Activated CD4-positive, alpha-beta T cell treated with anti-CD3 and anti-CD28 coated beads for 1 hour (primary cell): ENCODE results near the gene TECTA.

Experiments
- DNase-seq: peaks from one replicate; pipeline ENCODE4 v3.0.0-alpha.2; 2020

TECTA gene

DNA sequence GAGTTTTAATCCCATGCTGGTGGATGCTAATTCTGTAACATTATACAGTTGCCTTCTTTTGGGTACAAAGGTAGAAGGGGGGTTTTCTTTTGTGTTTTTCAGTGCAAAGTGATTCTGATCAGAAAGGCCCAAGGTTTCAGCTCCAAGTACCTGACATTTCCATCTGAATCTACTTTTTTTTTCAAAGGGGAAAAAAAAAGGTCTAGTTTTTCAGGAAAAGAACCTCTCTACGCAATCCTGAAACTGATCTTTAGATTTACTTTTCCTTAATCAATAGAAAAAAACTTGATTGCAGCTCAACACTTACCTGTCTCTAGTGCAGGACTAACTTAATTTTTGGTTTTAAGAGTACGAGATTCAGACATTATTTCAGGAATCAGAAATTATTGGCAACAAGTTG is at the start of gene TECTA:
TSS of gene TECTA (plus strand) at position 301 of the 400 bp plus-strand sequence. CDS start 1,423 bp downstream, outside the sequence.
- no peak for DNase-seq

GRCh38 chr11:121053244-121053643 is 47.8 kb upstream of the TECTA start:
- DNase-seq = no peak

- DNase-seq = no peak
These were observed 46.8 kb upstream of the TECTA start for GRCh38 chr11:121054266-121054665.

DNA sequence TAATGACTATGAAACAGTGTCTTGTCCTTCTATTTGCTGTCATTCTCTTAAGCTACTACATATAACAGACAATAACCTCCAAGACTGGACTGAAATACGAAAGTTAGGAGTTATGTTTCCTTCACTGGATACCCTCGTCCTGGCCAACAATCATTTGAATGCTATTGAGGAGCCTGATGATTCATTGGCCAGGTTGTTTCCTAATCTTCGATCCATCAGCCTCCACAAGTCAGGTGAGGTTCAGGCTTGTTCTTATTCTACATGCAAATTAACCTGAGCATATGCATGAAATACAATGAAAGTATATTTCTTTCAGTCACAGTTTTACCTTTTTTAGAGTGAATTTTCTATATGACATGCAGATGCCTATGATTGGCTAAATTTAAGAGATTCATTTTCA is 46.0 kb upstream of the TECTA start:
- DNase-seq = no peak

- DNase-seq = no peak
These were observed 43.1 kb upstream of the TECTA start for GRCh38 chr11:121057922-121058321.

DNA sequence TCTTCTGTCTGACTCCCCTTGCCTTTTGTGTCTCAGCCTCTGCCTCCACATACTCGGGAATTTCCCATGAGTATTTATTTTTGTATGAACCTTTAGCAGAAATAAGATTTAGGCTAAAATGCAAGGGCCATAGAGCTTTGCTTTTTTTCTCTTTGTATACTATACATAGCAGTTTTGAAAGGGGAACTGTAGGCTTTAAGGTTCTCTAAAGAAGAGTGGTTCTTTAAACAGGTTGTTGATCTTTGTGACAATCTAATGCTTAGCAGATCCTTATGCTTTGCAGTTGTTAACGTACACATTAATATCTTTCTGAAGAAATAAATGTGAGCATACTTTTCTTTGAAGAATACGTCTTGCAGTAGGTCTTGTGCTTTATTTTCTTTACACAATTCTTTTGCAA is 42.1 kb upstream of the TECTA start:
- DNase-seq = no peak

- no peak for DNase-seq
These were observed 41.4 kb upstream of the TECTA start for GRCh38 chr11:121059605-121060004.

- no peak for DNase-seq
These were observed 37.3 kb upstream of the TECTA start for GRCh38 chr11:121063728-121064127.

GRCh38 chr11:121066623-121067022 is 34.4 kb upstream of the TECTA start:
- no peak for DNase-seq

DNA sequence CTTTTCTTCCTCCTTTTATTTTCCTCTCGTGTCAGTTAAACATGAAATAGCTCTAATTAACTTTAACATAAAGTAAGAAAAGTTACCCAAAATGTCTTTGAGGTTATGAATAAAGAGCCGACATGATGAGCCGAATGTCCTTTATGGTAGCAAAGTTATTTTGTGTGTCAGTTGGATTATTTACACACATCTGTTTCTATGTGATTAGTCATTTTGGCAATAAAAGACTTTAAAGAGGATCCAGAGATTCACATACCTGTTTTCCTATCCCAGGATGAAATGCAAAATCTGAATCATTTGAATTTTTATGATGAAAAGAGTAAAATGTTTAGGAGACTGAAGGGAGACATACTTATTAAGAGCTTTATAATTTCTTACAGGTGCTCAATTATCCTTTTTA is 34.0 kb upstream of the TECTA start:
- DNase-seq = no peak

DNA sequence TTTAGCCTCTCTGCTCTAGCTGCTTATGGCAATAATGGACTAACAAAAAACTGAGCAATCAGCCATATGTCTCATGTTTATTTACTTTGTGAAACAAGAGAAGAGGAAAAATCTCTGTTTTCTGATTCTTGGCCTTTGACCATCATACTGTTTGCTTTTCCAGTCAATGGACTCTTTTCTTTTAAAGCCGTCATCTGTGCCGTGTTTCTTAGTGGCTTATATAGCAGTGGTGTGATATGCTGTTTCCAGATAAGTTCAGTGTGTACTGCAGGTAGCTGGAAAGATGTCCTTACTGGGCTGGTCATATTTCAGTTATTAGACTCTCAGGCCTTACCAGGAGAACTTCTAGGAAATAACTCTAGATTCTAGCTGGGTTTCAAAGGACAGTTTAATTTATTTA is 33.6 kb upstream of the TECTA start:
- no peak for DNase-seq

GRCh38 chr11:121067962-121068647 is 32.9 kb upstream of the TECTA start:
- no peak for DNase-seq

DNA sequence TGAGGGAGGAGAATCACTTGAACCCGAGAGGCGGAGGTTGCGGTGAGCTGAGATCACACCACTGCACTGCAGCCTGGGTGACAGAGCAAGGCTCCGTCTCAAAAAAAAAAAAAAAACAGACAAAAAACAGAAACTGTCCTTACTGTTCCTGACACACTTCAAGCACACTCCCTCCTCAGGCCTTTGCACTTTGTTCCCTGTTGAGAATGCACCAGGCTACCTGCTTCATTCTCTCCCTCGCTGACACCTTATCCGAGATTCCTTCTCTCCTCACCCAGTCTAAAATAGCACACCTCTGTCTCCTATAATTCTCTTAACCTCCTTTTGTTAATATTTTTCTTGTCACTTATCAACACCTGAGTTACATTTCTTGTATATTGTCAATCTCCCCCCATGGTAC is 32.3 kb upstream of the TECTA start:
- no peak for DNase-seq

DNA sequence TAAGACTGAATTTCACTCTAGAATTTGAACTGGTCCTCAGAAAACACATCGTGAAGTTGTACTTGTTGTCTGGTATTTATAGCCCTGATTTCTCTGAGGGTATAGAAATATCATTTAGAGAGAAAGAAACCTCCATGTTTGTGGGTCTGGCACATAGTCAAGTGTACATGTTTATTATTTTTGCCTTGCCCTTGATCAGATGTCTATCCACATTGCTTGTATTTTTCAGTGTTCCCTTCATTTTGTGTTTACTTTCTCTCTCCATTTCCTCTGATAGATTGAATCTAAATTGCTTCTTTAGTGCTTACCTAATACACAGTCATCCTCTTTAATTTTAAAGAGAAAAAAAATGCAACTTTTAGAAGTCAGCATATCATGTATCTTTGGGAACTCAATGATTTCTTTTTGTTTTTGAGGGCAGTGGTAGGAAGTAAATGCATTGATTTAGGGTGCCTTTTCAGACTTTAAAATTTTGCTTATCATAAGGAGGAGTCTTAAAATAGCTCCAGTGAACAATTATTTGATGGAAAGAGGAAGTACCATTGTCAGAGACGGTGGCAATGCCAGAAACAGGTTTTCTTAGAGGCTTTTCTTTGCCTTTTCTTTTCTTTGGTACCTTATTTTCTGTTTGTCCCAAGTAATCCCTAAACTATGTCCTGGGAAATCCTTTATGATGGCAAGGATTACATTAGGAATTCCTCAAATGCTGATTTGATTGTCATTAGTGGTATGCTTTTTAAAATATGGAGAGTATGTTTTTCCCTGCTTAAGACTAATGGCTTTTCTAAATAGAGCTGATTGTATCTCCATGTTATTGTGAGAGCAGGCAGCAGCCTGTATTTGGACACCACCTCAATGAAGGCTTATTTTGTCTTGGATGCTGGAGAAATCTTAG is 29.8 kb upstream of the TECTA start:
- no peak for DNase-seq

GRCh38 chr11:121071846-121072450 is 29.1 kb upstream of the TECTA start:
- DNase-seq = no peak

GRCh38 chr11:121081321-121081720 is 19.7 kb upstream of the TECTA start:
- no peak for DNase-seq

DNA sequence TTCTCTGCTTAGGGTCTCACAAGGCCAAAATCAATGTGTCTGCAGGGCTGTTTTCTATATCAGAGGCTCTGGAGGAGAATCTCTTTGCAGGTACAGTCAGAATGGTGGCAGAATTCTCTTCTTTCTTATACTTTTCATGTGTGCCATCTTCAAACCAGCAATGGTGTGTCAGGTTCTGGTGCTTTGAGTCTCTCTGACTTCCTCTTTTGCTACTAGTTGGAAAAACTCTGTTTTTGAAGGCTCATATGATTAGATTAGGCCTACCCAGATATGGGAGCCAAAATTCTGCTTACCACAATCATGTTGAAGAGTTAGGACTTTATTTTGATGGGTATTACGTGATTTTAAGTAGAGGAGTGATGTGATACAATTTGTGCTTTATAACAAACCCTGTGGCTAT is 18.8 kb upstream of the TECTA start:
- no peak for DNase-seq

- no peak for DNase-seq
These were observed 18.4 kb upstream of the TECTA start for GRCh38 chr11:121082670-121083069.

DNA sequence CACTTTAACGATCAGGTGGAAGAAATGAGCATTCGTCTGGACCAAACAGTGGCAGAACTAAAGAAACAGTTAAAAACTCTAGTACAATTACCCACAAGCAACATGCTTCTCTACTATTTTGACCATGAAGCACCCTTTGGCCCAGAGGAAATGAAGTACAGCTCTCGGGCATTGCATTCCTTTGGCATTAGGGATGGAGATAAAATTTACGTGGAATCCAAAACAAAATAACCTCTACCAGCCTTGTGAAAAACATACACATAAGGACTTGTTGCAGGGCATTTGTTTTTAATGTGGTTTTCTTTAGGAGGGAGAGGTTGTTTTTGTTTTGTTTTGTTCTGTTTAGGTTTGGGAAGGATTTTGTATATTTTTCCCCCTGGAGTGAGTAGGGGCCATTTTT is 14.2 kb upstream of the TECTA start:
- no peak for DNase-seq

DNA sequence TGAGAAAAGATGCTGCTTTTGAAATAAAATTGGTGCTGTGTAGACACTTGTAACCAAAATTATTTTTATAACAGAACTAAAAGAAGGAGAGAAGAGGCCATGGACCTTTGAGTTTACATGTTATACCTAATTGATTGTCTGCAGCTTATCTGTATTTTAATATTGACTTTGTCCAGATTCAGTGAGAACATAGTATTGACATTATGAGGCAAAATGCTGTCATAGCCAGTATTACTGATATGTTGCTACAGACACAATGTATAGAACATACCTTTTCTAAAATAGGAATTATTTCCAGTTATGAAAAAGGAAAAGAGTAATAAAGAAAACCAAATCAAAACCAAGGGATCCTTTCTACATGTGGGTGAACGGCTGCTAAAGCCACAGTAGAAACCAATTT is 11.5 kb upstream of the TECTA start:
- DNase-seq = no peak

DNA sequence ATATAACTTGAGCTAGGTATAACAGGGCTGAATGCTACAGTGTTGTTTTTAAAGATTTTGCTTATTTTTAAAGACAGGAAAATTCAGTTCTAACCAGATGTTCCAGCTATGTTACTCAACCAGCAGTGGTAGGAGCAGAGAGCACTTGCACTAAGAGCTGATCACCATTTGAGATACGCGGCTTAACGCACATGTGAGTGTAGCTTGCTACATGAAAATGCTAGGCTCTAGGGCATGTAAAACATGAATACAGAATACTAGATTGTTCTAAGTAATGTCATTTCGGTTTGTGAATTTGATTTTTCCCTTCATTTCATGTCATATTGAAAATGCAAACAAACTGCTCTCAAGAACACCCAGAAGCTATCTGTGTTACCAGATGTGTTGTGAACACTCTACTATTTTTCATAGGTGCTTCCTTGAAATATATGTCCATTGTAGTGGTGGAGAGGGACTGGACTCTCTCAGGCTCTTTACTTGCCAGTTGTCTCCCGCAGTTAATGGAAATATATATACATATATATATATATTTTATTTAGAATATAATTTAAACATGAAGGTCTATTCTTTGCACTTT is 10.8 kb upstream of the TECTA start:
- DNase-seq = no peak

DNA sequence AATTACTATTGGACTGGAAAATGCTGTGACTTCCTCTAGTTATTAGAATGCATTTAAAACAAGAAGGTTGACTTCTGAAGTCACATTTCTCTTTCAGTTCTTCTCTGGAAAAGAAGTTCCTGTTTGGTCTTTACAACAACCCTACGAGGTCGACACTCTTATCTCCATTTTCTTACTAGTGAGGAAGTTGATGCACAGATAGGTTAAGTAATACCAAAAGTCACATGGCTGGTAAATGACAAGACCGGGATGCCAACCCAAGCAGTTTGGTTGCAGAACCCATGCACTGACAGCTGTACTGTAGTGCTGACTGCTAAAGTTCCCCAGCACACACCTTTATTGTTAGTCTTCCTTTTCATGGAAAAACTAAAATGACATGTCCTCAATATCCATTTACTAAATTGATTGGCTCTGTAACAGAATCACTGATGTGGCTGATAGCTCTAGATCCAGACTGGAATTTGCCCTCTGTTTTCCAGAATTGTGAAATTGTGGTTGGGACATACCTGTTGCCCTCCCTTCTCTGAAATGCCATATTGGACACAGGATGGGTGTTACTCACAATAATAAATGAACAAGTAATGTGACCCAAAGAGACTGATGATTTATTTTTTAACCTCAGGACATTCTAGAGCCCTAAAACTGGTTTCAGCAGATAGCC is 9.4 kb upstream of the TECTA start:
- DNase-seq = no peak

DNA sequence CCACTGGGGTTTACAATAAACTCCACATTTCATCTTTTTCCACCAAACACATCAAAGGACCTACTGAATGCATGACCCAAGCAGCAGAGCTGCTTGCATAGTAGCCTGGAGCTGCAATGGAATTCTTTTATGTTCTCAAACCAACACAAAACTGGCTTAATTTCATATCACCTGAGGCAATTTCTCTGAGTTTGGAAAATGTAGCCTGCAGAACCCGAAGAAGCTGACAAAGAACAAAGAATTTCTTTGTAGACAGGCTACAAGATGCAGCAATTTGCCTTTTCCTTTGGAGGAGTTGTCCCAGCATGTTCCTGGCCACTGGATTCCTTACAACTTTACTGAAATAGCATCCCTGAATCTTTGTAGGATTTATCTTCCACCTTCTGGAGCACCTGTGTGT is 5.5 kb upstream of the TECTA start:
- DNase-seq = no peak
